ENCODE data around the gene ARV1.

- TF ChIP-seq CTCF (IDR thresholded peaks at IDR 0.05) = no peak
- TF ChIP-seq POLR2A (IDR thresholded peaks at IDR 0.05) = no peak
- no peak for TF ChIP-seq POLR2AphosphoS5 (IDR thresholded peaks at IDR 0.05; ENCODE audit: insufficient read depth in 1 of 2, low read depth in 1 of 2)
These were observed 38.0 kb upstream of the ARV1 start for GRCh38 chr1:230940848-230941247.

All from vagina (tissue), 2 donors.